Pulmonary artery endothelial cell (primary cell): ENCODE results near the gene H2BK1. TPM values are rescaled to one million over a fixed set of nuclear protein-coding genes. Genes with fewer than 3 reads are reported as not detected.

Source experiments
- DNase-seq: peaks from one replicate; pipeline ENCODE4 v3.0.0-alpha.2; 2011; ENCODE audit warnings: low read depth, low spot score
- total RNA-seq: library from RNA; depleted of rRNA; stranded (reverse); fragments of >200 nt; gene quantifications from 2 replicates; pipeline ENCODE4 v1.2.3, GENCODE V29; 2014

The H2BK1 gene
- total RNA-seq, 1 donor from 2014 or later, result not detected

GRCh38 chr7:151179946-151180345 lies 30.3 kb downstream of the H2BK1 start:
- no peak for DNase-seq

DNA sequence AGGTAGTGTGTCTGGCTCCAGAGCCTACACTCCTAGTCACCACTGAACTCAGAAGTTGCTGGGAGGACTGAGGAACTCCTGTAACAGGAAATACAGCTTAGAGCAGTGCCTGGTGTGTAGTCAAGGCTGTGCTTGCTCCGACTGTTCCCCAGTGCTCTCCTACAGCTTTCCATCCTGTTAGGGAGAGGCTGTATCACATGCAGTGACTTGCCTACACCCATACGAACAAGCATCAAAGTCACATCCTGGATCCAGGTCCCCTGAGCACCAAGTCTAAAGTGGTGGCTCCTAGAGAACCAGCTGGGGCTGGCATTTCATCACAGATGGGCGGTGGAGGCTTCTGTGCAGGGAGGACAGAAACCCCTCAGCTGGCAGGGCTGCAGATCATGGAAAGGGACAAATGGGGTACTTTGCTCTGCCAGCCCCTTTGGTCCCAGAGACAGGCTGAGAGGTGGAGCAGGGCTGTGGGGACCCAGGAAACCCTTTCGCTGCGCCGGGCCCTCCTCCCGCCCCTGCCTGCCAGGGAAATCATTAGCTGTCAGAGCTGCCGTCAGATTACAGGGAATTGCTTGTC lies 30.9 kb downstream of the H2BK1 start:
- DNase-seq, result no peak

DNA sequence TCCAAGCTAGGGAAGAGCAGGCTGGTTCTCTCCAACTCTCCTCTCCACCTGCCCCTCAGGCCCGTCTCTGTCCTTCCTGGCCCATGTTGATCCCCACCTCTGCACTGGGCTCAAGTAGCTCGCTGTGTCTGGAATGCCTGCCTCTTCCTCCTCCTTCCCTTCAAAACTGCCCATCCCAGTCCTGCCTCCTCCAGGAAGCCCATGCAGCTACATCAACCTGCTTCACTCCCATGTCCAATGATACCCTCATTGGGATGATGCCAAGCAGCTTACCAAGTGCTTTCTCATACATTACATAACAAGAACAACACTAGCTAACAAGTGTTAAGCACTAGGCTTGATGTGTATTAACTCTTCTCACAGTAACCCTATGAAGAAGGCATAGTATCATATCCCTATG lies 31.5 kb downstream of the H2BK1 start:
- DNase-seq, result no peak

GRCh38 chr7:151178236-151178635 lies 32.1 kb downstream of the H2BK1 start:
- DNase-seq, result no peak

GRCh38 chr7:151177310-151177709 lies 33.0 kb downstream of the H2BK1 start:
- DNase-seq, result no peak

- DNase-seq, result no peak
These were observed 33.9 kb downstream of the H2BK1 start for GRCh38 chr7:151176401-151176800.

GRCh38 chr7:151175793-151176311 lies 34.4 kb downstream of the H2BK1 start:
- DNase-seq, result no peak

- DNase-seq, result no peak
These were observed 35.1 kb downstream of the H2BK1 start for GRCh38 chr7:151175047-151175792.

- DNase-seq, result no peak
These were observed 35.8 kb downstream of the H2BK1 start for GRCh38 chr7:151174246-151175046.

GRCh38 chr7:151173386-151174245 lies 36.7 kb downstream of the H2BK1 start:
- DNase-seq, result no peak

- peak; percentile 17 for DNase-seq
These were observed 37.8 kb downstream of the H2BK1 start for GRCh38 chr7:151172273-151173141.

GRCh38 chr7:151168787-151169162 lies 41.5 kb downstream of the H2BK1 start:
- no peak for DNase-seq

DNA sequence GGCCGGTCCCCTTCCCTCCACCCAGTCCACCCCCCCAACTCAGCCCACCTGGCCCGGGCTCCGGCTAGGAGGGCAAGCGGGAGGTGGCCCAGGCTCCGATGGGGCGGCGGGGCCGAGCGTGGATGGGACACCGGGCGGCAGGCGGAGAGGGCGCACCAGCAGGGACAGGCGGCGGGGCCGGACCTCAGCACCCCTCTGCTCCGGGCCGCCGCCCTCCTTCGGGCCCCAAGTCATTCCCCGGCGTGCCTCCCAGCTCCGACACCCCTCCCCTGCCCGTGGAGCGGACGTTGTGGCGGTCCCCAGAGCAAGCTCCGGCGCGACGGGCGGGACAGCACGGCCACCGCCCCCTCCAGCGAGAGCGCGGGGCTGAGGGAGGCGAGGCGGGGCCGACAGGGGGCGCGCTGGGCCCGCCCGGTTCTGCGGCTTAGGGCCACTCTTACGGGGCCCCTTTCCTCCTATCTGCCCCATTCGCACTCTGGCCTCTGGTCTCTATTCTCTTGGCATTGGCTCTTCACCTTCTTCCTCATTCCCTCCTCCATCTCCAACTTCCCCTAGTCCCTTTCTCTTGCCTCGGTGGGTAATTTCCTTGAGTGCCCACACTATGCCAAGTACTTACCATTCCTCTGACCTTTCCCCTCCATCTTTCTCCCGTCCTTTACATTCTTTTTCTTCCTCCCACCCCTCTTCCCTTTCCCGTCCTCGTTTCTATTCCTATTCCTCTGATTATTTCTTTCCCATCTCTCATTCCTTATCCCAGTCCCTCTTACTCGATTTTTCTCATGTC lies 42.1 kb downstream of the H2BK1 start:
- DNase-seq, result no peak

DNA sequence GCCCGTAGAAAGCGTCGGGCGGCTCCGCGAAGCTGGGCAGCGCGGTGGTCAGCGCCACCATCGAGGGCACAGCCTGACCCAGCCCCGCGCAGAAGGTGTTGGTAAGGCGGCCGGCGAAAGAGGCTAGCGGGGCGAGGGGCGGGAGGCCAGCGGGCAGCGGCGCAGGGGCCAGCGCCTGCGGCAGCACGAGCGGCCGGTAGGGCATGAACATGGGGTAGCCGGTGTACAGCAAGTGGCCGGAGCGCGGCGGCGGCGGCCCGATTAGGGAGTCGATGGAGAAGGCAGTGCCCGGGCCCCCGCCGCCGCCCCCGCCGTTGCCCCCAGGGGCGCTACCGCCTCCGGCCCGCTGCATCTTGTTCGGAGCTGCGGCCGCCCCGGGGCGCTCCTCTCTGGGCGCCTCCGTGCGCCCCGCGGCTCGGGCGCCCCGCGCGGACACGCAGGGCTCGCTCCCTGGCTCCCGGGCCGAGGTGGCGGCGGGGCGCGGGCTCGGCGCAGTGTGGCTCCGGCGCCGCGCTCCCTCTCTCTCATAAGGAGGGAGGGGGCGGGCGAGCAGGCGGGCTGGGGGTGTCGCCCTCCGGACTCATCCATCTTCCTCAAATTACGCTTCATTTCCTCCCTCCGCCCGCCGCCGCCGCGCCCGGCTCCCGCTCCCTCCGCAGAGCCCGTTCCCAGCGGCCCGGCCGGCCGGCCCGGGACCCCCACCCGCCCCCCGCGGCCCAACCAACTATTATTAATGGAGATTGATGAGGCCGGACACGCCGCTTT lies 42.9 kb downstream of the H2BK1 start, which contains the start of gene GBX1:
Gene GBX1 (minus strand): TSS at position 498 of the 765 bp plus-strand sequence. CDS start 146 bp downstream, at position 352.
- DNase-seq, result no peak

DNA sequence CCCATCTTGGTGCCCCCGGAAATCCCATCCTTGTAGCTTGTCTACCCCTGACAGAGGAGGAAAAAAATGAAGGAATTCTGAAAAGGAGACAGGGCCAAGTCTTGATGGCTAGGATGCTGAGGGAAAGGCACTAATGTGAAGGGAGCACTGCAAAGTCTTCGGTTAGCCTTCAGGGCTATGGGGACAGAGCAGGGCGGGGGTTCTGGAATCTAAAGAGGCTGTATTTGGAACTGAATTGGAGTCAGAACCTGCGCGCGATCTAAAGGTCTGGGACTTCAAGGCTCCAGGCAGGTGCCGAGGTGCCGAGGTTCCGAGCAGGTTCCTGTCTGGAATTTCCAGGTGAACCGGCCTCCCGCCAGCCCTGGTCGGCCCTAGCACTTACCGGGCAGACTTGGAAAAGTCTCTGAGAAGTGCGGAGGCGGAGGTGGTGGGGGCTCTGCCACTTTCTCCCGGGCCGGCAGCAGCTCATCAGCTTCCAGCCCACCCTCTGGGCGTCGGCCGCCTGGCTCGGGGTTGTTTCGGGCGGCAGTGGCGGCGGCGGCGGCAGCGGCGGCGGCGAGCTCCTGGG lies 43.6 kb downstream of the H2BK1 start:
- no peak for DNase-seq

DNA sequence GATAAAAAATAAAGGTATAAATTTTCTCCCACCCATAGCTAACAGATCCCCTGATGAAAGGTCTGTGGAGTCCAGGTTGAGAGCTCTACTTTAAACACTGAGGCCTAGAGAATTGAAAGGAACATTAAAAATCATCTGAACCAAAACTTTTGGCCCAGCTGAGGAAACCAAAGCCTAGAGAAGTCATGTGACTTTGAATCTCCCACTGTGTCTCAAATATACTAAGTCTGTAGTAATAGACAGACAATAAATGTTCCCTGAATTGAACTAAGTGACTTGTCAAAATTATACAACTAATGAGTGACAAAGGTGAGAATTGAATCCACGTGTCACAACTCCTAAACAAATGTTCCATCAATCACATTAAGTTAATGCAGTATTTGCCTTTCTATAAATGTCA lies 48.5 kb downstream of the H2BK1 start:
- DNase-seq, result no peak
